ENCODE measurements around the gene DPF3. TPM values are rescaled to one million over a fixed set of nuclear protein-coding genes. Genes with fewer than 3 reads are reported as not detected.
"Not testable (repeated sequence)": the region's sequence is repeated elsewhere in the genome, so short reads cannot be mapped to it uniquely, and the experiment has no call there.

Gene DPF3
- polyA plus RNA-seq, 3 donors = 3.8 to 4.8 (median 3.9) TPM

DNA sequence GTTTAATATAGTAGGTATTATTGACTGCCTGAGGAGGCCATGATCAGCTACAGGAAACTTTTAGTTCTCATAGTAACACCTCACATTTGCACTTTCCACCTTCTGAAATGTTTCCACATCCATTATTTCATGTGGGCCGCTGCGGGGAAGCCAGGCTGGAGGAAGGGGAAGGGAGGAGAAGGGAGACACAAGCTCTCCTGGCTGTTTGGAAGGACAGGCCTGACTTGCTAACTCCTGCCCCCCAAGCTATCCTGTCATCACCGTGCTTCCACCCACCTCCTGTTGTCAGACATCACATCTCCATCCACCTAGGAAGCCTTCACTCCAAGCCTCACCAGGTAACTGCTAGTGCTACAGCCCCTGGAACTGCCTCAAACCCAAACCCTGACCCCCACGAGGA lies 9.5 kb downstream of the DPF3 start:
- DNase-seq (ENCODE audit: extremely low read depth in 1 of 11, low read depth in 9 of 11, low spot score in 4 of 11) = no peak

DNA sequence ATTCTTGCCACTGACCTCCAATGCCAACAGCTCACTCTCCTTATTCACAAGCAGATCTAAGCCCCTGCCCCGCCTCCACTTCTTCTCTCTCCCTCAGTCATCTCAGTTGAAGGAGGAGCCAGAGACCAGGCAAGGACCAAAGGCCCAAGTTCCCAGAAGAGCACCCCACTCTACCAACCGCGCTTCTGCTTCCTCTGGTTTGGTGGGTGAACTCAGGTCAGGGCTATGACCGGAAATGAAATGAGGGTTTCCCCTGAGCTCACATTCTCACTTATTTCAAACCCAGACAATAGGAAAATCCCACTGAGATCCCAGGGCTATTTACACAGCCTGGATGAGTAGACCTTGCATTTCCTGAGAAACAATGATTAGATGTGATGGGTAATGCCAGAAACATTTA lies 9.9 kb downstream of the DPF3 start:
- no peak for DNase-seq (ENCODE audit: extremely low read depth in 1 of 11, low read depth in 9 of 11, low spot score in 4 of 11)

DNA sequence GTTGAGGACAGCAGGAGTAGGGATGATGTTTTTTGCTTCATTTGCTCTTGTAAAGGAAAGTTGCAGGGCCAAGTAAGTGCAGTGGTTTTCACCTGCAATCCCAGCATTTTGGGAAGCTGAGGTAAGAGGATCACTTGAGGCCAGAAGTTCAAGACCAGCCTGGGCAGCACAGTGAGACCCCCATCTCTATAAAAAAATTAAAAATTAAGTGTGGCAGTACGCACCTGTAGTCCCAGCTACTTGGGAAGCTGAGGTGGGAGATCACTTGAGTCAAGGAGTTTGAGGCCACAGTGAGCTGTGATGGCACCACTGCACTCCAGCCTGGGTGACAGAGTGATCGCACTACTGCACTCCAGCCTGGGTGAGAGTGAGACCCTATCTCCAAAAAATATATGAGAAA lies 10.8 kb downstream of the DPF3 start:
- DNase-seq (ENCODE audit: extremely low read depth in 1 of 11, low read depth in 9 of 11, low spot score in 4 of 11) = no peak

DNA sequence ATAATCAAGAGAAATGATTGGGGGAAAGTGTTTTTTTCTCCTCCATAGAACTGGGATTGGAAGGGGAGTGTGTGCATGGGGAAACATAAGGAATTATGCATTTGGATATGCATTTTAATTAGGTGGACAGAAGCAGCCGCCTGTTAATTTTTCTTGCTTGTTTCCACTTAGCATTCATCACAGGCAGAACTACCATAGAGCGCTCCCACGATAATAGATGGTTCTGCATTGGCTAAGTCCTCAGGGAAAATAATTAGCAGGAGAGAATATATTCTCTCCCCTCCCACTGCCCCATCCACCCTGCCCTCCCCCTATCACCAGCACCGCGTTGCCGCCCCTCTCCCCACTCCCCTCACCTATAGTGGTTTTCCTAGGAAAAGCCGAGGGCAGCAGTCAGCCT lies 11.4 kb downstream of the DPF3 start:
- no peak for DNase-seq (ENCODE audit: extremely low read depth in 1 of 11, low read depth in 9 of 11, low spot score in 4 of 11)

DNA sequence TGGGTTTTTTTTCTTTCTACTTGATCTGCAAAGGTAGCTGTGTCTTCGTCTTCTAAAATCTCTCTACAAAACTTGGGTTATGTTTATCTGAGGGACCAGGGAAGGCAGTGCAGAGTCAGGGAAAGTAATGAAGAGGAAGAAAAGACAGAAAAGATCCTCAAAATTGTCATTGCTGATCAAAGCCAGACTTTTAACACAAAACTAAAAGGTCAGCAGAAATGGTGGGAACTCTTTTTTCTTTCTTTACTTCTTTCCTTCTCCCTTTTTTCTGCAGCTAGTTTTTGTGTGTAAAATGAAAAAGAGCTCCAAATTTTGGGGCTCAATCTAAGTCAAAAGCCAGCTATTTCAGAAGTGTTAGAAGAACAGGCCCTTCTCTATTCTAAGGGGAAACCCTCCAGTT lies 11.9 kb downstream of the DPF3 start:
- DNase-seq (ENCODE audit: extremely low read depth in 1 of 11, low read depth in 9 of 11, low spot score in 4 of 11) = no peak

DNA sequence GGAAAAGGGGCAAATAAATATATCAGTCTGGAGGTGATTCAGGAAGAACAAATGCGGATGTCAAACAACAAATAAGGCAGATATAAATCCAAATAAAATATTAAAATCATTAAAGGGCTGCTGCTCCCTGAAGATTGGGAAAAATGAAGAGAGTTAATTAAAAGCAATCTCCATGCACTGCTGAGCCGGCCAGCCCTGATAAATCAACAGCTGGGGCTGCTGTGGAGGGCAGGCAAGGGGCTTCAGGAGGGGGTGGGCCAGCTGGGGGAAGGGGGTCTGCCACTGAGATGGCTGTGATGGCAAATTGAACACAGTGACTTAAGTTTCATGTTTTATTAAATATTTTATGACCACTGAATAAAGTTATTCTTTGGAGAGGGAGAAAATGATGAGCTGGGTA lies 12.4 kb downstream of the DPF3 start:
- no peak for DNase-seq (ENCODE audit: extremely low read depth in 1 of 11, low read depth in 9 of 11, low spot score in 4 of 11)

DNA sequence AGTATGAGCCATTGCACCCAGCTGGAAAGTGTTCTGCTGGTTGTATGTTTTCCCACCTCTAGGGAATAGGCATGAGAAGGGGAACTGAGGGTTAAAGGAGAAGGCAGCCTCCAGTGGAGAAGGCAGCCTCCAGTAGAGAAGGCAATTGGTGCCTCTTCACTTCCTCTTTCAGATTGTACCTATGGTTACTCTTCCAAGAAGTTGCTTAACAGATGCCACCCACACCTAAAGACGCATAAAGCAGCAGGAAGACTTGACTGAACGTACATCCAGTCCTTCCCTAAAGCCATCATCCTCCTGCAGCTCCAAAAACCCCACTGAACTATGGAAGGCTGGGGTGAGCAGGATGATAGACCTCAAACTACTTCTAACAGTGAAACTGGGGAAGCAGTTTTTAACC lies 13.1 kb downstream of the DPF3 start:
- DNase-seq (ENCODE audit: extremely low read depth in 1 of 11, low read depth in 9 of 11, low spot score in 4 of 11) = no peak

DNA sequence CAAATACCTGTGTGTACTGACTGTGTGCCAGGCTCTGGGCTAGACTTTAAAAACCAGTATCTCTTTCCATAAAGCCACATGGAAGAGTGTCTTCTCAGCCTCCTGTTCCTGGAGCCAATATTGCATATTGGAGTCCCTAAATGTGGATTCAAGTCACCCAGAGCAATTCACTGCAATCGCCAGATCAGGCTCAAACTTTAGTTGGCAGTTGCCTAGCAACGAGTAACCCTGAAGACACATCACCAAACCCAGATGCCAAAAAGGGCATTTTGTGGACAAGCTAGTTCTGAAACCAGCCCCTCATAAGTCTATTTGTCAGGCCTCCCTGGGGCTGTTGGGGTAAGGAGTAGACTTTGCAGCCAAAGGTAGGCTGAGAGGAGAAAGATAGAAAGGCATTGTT lies 13.7 kb downstream of the DPF3 start:
- DNase-seq (ENCODE audit: extremely low read depth in 1 of 11, low read depth in 9 of 11, low spot score in 4 of 11) = no peak

DNA sequence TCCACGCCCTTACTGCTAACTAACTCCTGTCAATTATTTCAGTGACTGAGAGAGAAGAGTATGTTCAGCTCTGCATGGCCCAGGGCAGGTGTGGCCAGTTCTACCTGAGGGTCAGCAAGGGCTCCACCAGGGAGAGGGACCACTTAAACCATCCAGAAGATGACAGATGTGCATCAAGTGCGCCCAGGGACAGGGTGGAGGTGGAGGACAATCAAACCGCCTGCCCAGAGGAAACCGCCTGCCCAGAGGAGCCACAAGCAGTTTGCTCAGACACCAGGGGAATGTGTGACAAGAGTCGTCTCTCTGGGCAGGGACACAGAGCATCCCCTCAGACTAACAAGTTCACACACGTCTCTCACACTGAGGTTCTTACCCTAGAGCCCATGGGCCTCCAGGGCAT lies 14.5 kb downstream of the DPF3 start:
- no peak for DNase-seq (ENCODE audit: extremely low read depth in 1 of 11, low read depth in 9 of 11, low spot score in 4 of 11)

DNA sequence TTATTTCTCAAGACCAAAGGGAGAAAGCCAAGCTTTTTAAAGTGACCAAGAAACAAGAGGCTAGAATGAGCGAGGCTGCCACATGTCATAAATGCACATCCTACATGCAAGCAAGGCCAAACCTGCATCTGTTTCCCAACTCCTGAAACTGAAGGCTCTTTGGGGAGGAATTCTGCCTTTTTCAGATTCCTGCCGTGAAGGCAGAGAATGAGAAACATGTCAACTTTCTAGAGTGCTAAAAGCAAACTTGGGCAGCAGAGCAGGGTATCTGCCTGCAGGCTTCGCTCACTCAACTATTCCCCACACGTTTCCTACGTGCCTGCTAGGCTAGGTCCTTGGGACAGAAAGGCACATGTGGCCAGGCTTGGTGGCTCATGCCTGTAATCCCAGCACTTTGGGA lies 15.2 kb downstream of the DPF3 start:
- no peak for DNase-seq (ENCODE audit: extremely low read depth in 1 of 11, low read depth in 9 of 11, low spot score in 4 of 11)

DNA sequence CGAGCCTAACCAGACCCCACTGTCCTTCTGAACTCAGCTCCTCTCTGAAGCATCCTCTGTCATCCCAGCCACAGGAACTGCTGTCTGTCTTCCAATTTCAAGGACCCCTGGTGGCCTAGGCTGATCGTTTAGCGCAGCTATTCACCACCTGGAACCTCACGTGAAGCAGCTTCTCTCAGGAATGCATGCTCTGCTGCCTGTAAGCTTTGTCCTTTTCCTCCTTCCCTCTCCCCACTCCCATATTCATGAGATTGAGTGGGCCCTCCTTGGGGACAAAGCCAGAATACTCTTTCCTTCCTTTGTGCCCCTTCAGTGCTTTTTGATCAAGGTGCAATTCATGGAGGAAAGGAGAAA lies 17.2 kb downstream of the DPF3 start:
- DNase-seq (ENCODE audit: extremely low read depth in 1 of 11, low read depth in 9 of 11, low spot score in 4 of 11) = no peak

DNA sequence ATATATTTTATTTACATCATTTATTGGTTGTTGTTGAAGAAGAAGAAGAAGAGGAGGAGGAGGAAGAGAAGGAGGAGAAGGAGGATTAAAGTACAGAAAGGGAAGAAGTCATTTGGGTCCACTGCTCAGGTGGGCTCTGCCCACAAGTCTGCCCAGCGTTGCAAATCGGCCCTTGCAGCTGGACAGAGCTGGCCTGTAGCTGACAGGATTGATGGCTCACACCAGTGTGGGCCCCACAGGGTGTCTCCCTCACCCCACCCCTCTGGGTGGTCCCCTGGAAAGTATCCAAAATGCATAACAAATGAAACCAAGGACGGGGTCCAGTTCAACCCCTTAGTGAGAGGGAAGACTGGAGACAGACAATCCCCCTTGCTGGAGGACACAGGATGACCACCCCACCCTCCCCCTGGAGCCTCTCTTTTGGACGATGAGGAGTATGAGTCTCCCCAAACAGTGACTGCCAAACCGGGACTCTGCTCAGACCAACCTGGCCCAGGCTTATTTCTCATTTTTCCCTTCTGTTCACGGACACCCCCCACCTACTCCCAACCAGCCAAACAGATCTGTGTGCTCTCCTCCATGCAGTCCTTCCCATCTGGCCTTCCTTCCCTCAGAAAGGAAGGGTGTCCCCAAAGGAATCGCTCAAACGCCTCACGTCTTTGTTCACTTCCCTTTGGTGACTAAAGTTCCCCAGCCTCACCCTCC lies 17.7 kb downstream of the DPF3 start:
- no peak for DNase-seq (ENCODE audit: extremely low read depth in 1 of 11, low read depth in 9 of 11, low spot score in 4 of 11)

DNA sequence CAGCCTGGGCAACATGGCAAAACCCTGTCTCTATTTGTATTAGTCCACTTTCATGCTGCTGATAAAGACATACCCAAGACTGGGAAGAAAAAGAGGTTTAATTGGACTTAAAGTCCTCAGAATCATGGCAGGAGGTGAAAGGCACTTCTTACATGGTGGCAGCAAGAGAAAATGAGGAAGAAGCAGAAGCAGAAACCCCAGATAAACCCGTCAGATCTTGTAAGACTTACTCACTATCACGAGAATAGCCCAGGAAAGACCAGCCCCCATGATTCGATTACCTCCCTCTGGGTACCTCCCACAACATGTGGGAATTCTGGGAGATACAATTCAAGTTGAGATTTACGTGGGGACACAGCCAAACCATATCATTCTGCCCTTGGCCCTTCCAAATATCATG lies 23.0 kb downstream of the DPF3 start:
- DNase-seq (ENCODE audit: extremely low read depth in 1 of 11, low read depth in 9 of 11, low spot score in 4 of 11) = not testable (repeated sequence)

DNA sequence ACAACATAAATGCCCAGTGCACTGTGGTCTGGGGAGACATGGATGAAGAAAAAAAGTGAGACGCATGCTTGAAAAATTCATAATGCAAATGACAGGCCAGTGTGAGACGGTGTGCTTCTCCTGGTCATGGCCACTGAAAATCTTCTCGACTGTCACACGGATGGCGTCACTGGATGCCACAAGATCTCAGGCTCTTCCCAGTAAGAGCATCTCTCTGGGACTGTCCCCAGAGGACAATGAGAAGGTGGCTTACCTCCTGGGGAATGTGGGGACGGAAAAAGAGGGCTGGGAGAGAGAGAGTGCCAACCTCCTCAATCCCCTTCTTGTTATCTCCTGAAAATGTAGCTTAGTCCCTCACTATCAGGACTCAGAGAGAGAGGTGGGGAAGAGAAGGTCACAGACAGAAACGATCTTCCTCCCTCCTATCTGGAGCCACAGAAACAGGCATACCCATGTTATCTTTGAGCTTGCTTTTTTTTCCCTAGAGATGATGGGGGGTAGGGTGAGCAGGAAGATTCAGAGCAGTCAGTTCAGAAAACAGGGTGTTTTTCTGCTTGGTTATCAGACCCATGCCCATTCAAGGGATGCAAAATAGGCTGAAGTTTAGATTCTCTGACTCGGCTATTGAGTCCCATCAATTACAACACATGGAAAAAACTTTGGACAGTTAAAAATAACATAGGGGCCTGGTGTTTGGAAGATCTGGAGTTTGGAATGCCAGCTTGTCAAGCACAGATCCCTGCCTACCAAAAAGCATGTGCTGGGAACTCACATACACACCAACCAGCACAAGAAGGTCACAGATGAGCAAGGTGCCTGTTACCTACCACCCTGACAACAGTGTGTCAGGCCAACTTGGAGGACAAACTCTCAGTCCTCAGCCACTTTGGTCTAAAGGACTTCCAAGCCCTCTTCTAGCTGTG lies 24.2 kb downstream of the DPF3 start:
- no peak for DNase-seq (ENCODE audit: extremely low read depth in 1 of 11, low read depth in 9 of 11, low spot score in 4 of 11)

DNA sequence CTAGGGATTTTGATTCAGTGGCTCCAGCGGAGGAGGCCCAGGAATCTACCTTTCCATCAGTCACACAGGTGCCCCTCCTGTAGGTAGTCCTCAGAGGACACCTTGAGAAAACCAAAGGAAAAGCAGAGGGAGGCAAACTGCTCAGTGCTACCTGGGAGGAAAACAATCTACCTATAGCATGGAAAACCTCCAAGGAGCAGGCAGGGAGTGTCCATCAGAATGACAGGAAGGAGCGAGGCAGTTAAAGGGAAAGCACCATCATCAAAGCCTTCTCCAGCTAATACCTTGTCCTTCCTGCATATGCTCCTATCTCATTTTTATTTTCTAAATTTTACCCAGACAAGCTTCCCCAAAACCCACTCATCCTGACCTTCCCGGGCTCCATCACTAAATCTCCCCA lies 25.4 kb downstream of the DPF3 start:
- DNase-seq (ENCODE audit: extremely low read depth in 1 of 11, low read depth in 9 of 11, low spot score in 4 of 11) = no peak

DNA sequence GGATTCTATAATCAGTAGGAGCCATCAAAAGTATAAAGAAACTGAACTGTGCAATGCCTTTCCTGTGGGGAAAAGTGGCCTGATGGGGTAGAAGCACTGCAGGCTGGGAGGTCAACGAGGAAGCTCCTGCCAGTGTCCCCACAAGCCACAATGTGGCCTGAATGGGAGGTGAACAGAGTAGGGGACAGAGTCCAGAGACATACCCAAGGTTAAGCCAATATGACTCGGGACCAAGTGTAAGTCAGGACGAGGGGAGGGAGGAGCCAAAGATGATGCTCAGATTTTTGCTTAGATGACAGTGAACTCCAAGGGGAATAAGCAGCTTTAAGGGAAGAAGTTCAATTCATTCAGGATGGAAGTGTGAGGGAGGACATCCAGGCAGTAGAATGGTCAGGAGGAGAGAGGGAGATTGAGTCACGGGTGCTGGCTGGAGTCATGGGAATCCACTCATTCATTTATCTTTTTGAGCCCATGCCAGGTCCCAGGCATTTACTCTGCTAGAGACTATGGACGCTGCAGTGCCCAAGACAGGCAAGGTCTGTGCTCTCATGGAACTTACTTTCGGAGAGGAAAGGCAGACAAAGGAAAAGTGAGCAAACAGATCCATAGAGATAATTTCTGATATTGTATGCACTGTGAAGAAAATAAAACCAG lies 29.1 kb downstream of the DPF3 start:
- DNase-seq (ENCODE audit: extremely low read depth in 1 of 11, low read depth in 9 of 11, low spot score in 4 of 11) = no peak

DNA sequence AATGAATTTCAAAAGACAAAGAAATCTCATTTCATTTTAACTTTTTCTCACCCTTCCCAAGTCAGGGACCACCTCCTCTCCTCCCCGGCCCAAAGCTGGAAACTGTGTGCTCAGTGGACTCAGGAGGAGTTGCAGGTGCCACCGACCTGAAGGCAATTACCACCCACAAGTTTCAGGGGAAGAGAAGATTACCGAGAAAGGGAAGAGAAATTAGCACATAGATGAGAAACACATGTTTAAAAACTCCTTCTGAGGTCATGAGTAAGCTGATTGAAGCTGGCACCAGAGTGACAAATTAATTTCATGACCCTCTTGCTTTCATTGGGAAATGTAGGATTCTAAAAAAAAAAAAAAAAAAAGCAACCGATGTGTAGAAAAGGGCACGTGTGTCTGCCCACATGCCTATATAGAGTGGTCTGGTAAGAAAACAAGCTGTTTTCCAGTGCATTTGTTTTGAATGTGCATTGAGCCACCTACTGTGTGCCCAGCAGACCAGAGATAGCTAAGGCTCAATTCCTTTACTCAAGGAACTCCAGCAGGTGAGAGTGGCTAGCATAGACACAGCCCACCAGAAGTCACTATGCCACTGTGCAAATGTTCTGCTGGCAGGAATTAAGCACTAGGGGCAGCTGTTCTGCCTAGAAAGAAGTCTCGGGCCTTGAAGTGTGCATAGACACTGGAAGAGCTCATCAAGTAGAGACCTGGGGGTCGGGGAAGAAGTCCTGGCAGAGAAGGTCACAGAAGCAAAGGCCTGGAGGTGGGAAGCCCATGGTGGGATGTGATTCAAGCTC lies 30.5 kb downstream of the DPF3 start:
- no peak for DNase-seq (ENCODE audit: extremely low read depth in 1 of 11, low read depth in 9 of 11, low spot score in 4 of 11)

DNA sequence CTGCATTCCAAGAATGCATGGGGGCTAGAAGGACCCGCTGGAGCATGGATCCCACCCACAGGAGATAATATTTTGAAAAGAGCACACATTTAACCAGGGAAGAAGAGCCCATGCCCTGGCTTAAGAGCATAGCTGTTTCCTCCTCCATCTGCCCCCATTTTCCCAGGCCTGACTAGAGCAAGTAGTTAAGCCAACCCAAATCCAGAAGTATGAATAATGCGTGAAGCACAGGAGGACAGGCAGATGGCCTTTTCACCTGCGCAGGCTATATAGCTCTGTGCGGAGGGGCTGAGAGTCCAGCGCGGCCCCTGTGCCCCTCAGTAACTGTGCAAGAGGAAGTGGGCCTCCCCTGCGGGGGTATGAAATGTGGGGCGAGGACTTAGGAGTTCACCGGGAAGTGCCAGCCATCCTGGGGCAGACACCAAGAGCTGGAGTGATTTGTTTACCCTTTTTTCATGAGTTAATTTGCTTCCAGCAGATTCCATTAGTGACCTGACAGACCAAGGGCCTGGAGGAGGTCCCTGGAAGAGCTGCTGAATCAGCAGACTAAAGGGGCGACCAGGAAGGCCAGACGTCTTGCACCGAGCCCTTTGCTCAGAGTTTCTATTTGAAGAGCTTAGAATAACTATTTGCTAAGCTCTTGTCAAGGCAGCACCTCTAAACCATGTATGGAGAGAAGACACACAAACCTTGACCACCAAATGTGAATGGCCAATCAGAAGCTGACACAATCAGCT lies 37.2 kb downstream of the DPF3 start:
- peak in 1 of 11 donors; percentile 32 for DNase-seq (ENCODE audit: extremely low read depth in 1 of 11, low read depth in 9 of 11, low spot score in 4 of 11)

DNA sequence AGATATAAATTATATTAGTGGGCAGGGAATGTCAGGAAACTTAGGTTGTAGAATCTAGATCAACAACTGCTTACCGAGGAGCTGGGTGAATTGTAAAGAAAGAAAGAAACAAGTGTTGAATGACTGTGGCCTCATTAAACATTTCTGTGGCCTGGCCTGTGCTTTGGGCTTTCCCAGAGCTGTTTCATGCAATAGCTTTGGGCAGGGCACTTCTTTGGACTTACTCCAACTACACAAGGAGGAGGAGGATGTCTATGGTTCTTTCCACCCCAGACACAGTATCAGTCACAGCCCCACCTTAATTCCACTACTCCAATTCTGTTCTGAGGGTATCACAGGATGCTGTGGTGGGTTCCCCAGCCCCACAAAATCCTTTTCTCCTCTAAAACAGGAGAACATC lies 38.0 kb downstream of the DPF3 start:
- DNase-seq (ENCODE audit: extremely low read depth in 1 of 11, low read depth in 9 of 11, low spot score in 4 of 11) = no peak
